Measurements from ENCODE around the gene SLC25A25. TPM values are rescaled to one million over a fixed set of nuclear protein-coding genes. Genes with fewer than 3 reads are reported as not detected.

SLC25A25 gene
- total and polyA plus RNA-seq, 10 of the 15 experiments (the other 5 are each of a cell fraction or from before 2014, with no cell fraction given), result 0.04 to 17.1 (median 12.4) TPM; not detected in 1

GRCh38 chr9:128073253-128073886 lies 5.3 kb downstream of the SLC25A25 start:
- 78% methylated on average over 7 of the region's 7 CpGs for whole genome bisulfite sequencing (ENCODE audit: insufficient coverage, insufficient replicate concordance, low lambda C conversion rate, missing lambda C conversion rate)
- peak overlapping the region; percentile 72 for H3K9ac ChIP-seq (ENCODE audit: control insufficient read depth, insufficient read depth, low read length)
- H4K20me1 ChIP-seq (ENCODE audit: control insufficient read depth, insufficient read depth), result no peaks in the 10 kb centered on the region
- peaks cover 83% of the 10 kb centered on the region for H3K79me2 ChIP-seq (ENCODE audit: control insufficient read depth, insufficient read depth, low read length)
- no peaks in the 10 kb centered on the region for H3K27me3 ChIP-seq (replicated peaks in 1 of 2; ENCODE audit: control insufficient read depth in 2 of 2, insufficient read depth in 2 of 2, low read length in 1 of 2)
- POLR2A ChIA-PET, result interaction anchor here (0.9 to 1.7 kb wide), 13 partner anchors 8 to 302 kb away, joined by 3 to 9 read pairs (median 4); partner anchors contain the start of genes EEIG1 and ST6GALNAC4
- H3K9me3 ChIP-seq (replicated peaks; ENCODE audit: control insufficient read depth, insufficient read depth, low read length), result no peaks in the 10 kb centered on the region; the same call in 2 of the 3 replicates
- SMC1A ChIA-PET (ENCODE audit: uncharacterized antibody, unreplicated experiment), result interaction anchor here (0.6 to 5.1 kb wide), 14 partner anchors 7 to 268 kb away, joined by 3 to 21 read pairs (median 4); no protein-coding TSS in a partner anchor
- BruUV-seq (replicated peaks), result no TSS peak
- no peak for DNase-seq (ENCODE audit: low read depth, low spot score)
- RAD21 ChIA-PET (ENCODE audit: unreplicated experiment), result interaction anchor here (0.8 to 3.3 kb wide), 11 partner anchors 9 to 611 kb away, joined by 3 to 11 read pairs (median 4); no protein-coding TSS in a partner anchor
- FAIRE-seq, result no peak
- H3K4me2 ChIP-seq (ENCODE audit: control insufficient read depth, insufficient read depth), result peak overlapping the region; percentile 93
- ATAC-seq, result no peak
- intact Hi-C loops (cut with micrococcal nuclease; ENCODE audit: unreplicated experiment) (no loop called here), in situ Hi-C loops (cut with MboI) (no loop called here)
- CTCF ChIA-PET, result interaction anchor here (0.7 to 5.3 kb wide), 7 partner anchors 10 to 949 kb away, joined by 3 to 33 read pairs (median 13); no protein-coding TSS in a partner anchor
- peaks cover 29% of the 10 kb centered on the region for H3K4me1 ChIP-seq (ENCODE audit: control insufficient read depth, insufficient read depth, low read length)
- no peak overlapping the region for H2AFZ ChIP-seq (ENCODE audit: control insufficient read depth, low read depth, low read length)
- H3K4me3 ChIP-seq, result peak overlapping the region; percentile 56
- peaks cover 0 to 6% of the 10 kb centered on the region in 2 experiments; a peak in 2 of 4 replicates for H3K36me3 ChIP-seq (ENCODE audit: control insufficient read depth in 2 of 2, insufficient read depth in 2 of 2, low read length in 1 of 2)
- peak overlapping the region; percentile 87 for H3K27ac ChIP-seq (ENCODE audit: control insufficient read depth, insufficient read depth)
- TF ChIP-seq PRDM15 (CRISPR knock-in tag; IDR thresholded peaks at IDR 0.05) (no peak), CUX1 (IDR thresholded peaks at IDR 0.05; ENCODE audit: insufficient replicate concordance, low read depth, low read length) (no peak), MYB (IDR thresholded peaks at IDR 0.05; ENCODE audit: borderline replicate concordance, low read depth, low read length) (no peak), ETV6 (conservative IDR thresholded peaks at IDR 0.05 in 1 of 2, IDR thresholded peaks at IDR 0.05 in 1 of 2; ENCODE audit: borderline replicate concordance in 1 of 2, low read depth in 1 of 2) (no peak), ZBTB40 (IDR thresholded peaks at IDR 0.05; ENCODE audit: borderline replicate concordance) (peak; percentile 28; the same call in 1 of the 2 replicates), GABPA (IDR thresholded peaks at IDR 0.05; ENCODE audit: low read depth) (no peak), RAD51 (IDR thresholded peaks at IDR 0.05) (no peak), BRCA1 (IDR thresholded peaks at IDR 0.05; ENCODE audit: low read depth, low read length) (no peak)

All from GM12878 (cell line).